Smooth muscle cell of the brain vasculature (primary cell): Measurements from ENCODE around the gene CATSPERD.
"Not testable (repeated sequence)": the region's sequence is repeated elsewhere in the genome, so short reads cannot be mapped to it uniquely, and the experiment has no call there.

Experiments
- DNase-seq: peaks from one replicate; pipeline ENCODE4 v3.0.0-alpha.2; 2012; ENCODE audit warnings: low read depth, low spot score

Gene CATSPERD

GRCh38 chr19:5684694-5685430 lies 35.6 kb upstream of the CATSPERD start:
- no peak for DNase-seq

- DNase-seq: no peak
Observed at GRCh38 chr19:5686326-5686646, 34.2 kb upstream of the CATSPERD start.

GRCh38 chr19:5686647-5687359 lies 33.6 kb upstream of the CATSPERD start:
- peak; percentile 84 for DNase-seq

- DNase-seq: no peak
Observed at GRCh38 chr19:5687360-5688198, 32.9 kb upstream of the CATSPERD start.

- not testable (repeated sequence) for DNase-seq
Observed at GRCh38 chr19:5688262-5688881, 32.1 kb upstream of the CATSPERD start.

- peak; percentile 94 for DNase-seq
Observed at GRCh38 chr19:5690125-5690954, 30.1 kb upstream of the CATSPERD start, which contains the start of gene RPL36. TSS of gene RPL36 (plus strand) at chr19:5690295. CDS start at chr19:5690508, 213 bp downstream.

GRCh38 chr19:5690955-5691821 lies 29.2 kb upstream of the CATSPERD start:
- no peak for DNase-seq

- no peak for DNase-seq
Observed at GRCh38 chr19:5691822-5692722, 28.4 kb upstream of the CATSPERD start.

- no peak for DNase-seq
Observed at GRCh38 chr19:5692723-5693194, 27.7 kb upstream of the CATSPERD start.

GRCh38 chr19:5693195-5694166 lies 27.0 kb upstream of the CATSPERD start:
- no peak for DNase-seq

- no peak for DNase-seq
Observed at GRCh38 chr19:5694167-5694955, 26.1 kb upstream of the CATSPERD start.

- DNase-seq: no peak
Observed at GRCh38 chr19:5694956-5695648, 25.3 kb upstream of the CATSPERD start.

- no peak for DNase-seq
Observed at GRCh38 chr19:5695649-5696195, 24.7 kb upstream of the CATSPERD start.

- no peak for DNase-seq
Observed at GRCh38 chr19:5696196-5697021, 24.0 kb upstream of the CATSPERD start.
